ENCODE results near the gene KCNIP4.

DNA sequence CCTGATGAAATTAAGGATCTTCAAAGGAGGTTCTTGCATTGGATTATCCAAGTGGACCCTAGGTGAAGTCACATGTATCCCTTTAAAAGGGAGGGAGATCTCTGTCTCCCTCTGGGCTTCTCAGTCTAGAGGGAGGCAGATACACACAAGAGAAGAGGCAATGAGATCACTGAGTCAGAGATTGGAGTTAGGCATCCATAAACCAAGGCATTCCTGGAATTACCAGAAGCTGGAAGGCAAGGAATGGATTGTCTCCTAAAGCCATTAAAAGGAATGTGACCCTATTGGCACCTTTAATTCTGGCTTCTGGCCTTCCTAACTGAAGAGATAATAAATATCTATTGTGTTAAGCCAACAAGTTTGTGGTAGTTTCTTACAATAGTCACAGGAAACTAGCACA is 865.2 kb downstream of the KCNIP4 start:
- TF ChIP-seq, protein P1, sequence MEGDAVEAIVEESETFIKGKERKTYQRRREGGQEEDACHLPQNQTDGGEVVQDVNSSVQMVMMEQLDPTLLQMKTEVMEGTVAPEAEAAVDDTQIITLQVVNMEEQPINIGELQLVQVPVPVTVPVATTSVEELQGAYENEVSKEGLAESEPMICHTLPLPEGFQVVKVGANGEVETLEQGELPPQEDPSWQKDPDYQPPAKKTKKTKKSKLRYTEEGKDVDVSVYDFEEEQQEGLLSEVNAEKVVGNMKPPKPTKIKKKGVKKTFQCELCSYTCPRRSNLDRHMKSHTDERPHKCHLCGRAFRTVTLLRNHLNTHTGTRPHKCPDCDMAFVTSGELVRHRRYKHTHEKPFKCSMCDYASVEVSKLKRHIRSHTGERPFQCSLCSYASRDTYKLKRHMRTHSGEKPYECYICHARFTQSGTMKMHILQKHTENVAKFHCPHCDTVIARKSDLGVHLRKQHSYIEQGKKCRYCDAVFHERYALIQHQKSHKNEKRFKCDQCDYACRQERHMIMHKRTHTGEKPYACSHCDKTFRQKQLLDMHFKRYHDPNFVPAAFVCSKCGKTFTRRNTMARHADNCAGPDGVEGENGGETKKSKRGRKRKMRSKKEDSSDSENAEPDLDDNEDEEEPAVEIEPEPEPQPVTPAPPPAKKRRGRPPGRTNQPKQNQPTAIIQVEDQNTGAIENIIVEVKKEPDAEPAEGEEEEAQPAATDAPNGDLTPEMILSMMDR (IDR thresholded peaks at IDR 0.05): no peak
- TF ChIP-seq POLR2A (IDR thresholded peaks at IDR 0.05; ENCODE audit: low read depth) (no peak), POLR2AphosphoS5 (IDR thresholded peaks at IDR 0.05) (no peak), EP300 (IDR thresholded peaks at IDR 0.05) (no peak)

Data from esophagus muscularis mucosa (tissue), 4 donors.